HCT116 (cell line): ENCODE measurements around the gene ZSWIM4. TPM values are rescaled to one million over a fixed set of nuclear protein-coding genes. Genes with fewer than 3 reads are reported as not detected.
A peak's percentile ranks its signal among the peaks of the same experiment; 100 is the strongest.

Experiments
- ATAC-seq: fragments of 200-7000 bp; cut with Tn5 transposase; 2 replicates; pipeline ENCODE4 v1.9.1; 2020; ENCODE audit warnings: mild to moderate bottlenecking, moderate library complexity
- BruUV-seq: library from RNA; stranded (reverse); fragments of 400-500 nt; replicated peaks from 2 replicates; lab custom pipeline; 2021; lab: Mats Ljungman, UMichigan
- CTCF ChIA-PET: fragments of 300-600 bp; sonication (Branson Sonifier 250); formaldehyde crosslinking; loops from one replicate; lab custom pipeline; 2021; ENCODE audit warnings: antibody characterized with exemption; lab: Charles Lee
- POLR2A ChIA-PET: fragments of 300-600, 350-600 bp; sonication (Branson Sonifier 250); formaldehyde crosslinking; loops from one replicate; lab custom pipeline; 2021; ENCODE audit warnings: antibody characterized with exemption; lab: Charles Lee
- RAD21 ChIA-PET, 2 experiments: fragments of 300-600 bp; sonication (Branson Sonifier 250); formaldehyde crosslinking; loops; one replicate each; lab custom pipeline; 2023; ENCODE audit warnings: low total read pairs in 2 of 2; ENCODE audit not compliant: uncharacterized antibody in 2 of 2, unreplicated experiment in 2 of 2, low non-redundant PET in 1 of 2; lab: Charles Lee
- DNase-seq: peaks from one replicate; pipeline ENCODE4 v3.0.0-alpha.2; 2010; ENCODE audit warnings: low read depth, low spot score
- H2AFZ ChIP-seq: fragments of 200-600 bp; shearing (Covaris generic), sonication (generic); 2 replicates; pipeline ENCODE4 v1.6.1; 2017; ENCODE audit warnings: low read depth, mixed run types, mixed read lengths, antibody characterized with exemption, low read length; ENCODE audit not compliant: poor library complexity, severe bottlenecking
- H3K27ac ChIP-seq: 2 replicates; pipeline ENCODE4 v1.5.1; 2012; ENCODE audit warnings: low read depth, low read length
- H3K27me3 ChIP-seq: fragments of 200-600 bp; sonication (generic); 2 replicates; pipeline ENCODE4 v1.6.1; 2016; ENCODE audit warnings: mixed run types, low read length, mixed read lengths; ENCODE audit not compliant: insufficient read depth
- H3K36me3 ChIP-seq, 2 experiments: fragments of 200-500 bp in 1 of 2; fragments of 200-600 bp in 1 of 2; sonication (Bioruptor generic) in 1 of 2; sonication (generic) in 1 of 2; 2 replicates each; pipeline versions ENCODE4 v1.5.1 to v1.6.1; 2014 to 2016; ENCODE audit warnings: low read length in 2 of 2, inconsistent platforms in 1 of 2, mixed read lengths in 1 of 2, mixed run types in 1 of 2; ENCODE audit not compliant: insufficient read depth in 2 of 2, control insufficient read depth in 1 of 2
- H3K4me1 ChIP-seq, 2 experiments: fragments of 200-600 bp in 1 of 2; sonication (generic) in 1 of 2; 2 replicates each; pipeline versions ENCODE4 v1.5.1 to v1.6.1; 2012 to 2017; ENCODE audit warnings: low read length in 2 of 2, inconsistent platforms in 1 of 2, mild to moderate bottlenecking in 1 of 2, mixed read lengths in 1 of 2, mixed run types in 1 of 2, moderate library complexity in 1 of 2; ENCODE audit not compliant: insufficient read depth in 2 of 2, control insufficient read depth in 1 of 2
- H3K4me2 ChIP-seq: fragments of 200-600 bp; sonication (generic); 2 replicates; pipeline ENCODE4 v1.6.1; 2017; ENCODE audit warnings: mixed run types, low read length, mixed read lengths
- H3K4me3 ChIP-seq, 2 experiments: fragments of 200-600 bp in 1 of 2; sonication (generic) in 1 of 2; replicated peaks in 1 of 2; 2 replicates each; pipeline ENCODE4 v1.5.1; 2011 to 2016; ENCODE audit warnings: low read length in 2 of 2, control low read depth in 1 of 2, low read depth in 1 of 2, mild to moderate bottlenecking in 1 of 2, mixed read lengths in 1 of 2, mixed run types in 1 of 2
- H3K79me2 ChIP-seq: fragments of 200-600 bp; sonication (generic); 2 replicates; pipeline ENCODE4 v1.6.1; 2017; ENCODE audit warnings: mild to moderate bottlenecking, mixed run types, low read length, moderate library complexity, mixed read lengths; ENCODE audit not compliant: insufficient read depth
- H3K9ac ChIP-seq: fragments of 200-600 bp; sonication (generic); 2 replicates; pipeline ENCODE4 v1.6.1; 2016; ENCODE audit warnings: low read length, mixed read lengths
- H3K9me2 ChIP-seq: fragments of 200-600 bp; sonication (generic), shearing (Covaris generic); 2 replicates; pipeline ENCODE4 v1.6.1; 2017; ENCODE audit warnings: mixed run types, mild to moderate bottlenecking, moderate library complexity; ENCODE audit not compliant: insufficient read depth
- H3K9me3 ChIP-seq, 2 experiments: fragments of 200-500 bp in 1 of 2; fragments of 200-600 bp in 1 of 2; sonication (Bioruptor generic) in 1 of 2; sonication (generic) in 1 of 2; 2 replicates each; pipeline ENCODE4 v1.6.1; 2014 to 2017; ENCODE audit warnings: low read length in 2 of 2, mixed read lengths in 2 of 2, inconsistent platforms in 1 of 2, low read depth in 1 of 2, mild to moderate bottlenecking in 1 of 2, mixed run types in 1 of 2, moderate library complexity in 1 of 2; ENCODE audit not compliant: control insufficient read depth in 1 of 2, insufficient read depth in 1 of 2
- H4K20me1 ChIP-seq: fragments of 200-600 bp; sonication (generic), shearing (Covaris generic); 2 replicates; pipeline ENCODE4 v1.6.1; 2017; ENCODE audit warnings: mixed run types, mild to moderate bottlenecking, moderate library complexity; ENCODE audit not compliant: insufficient read depth
- ELF1 ChIP-seq: IDR thresholded peaks from 2 replicates; pipeline ENCODE4 v1.6.1; 2012; ENCODE audit warnings: low read depth, borderline replicate concordance
- POLR2AphosphoS5 ChIP-seq: IDR thresholded peaks from 2 replicates; pipeline ENCODE4 v1.6.1; 2011; ENCODE audit warnings: mild to moderate bottlenecking, low read depth, low read length, moderate library complexity
- SIN3A ChIP-seq: IDR thresholded peaks from 2 replicates; pipeline ENCODE4 v1.6.1; 2012; ENCODE audit warnings: low read depth
- SP1 ChIP-seq: IDR thresholded peaks from 2 replicates; pipeline ENCODE4 v1.6.1; 2012; ENCODE audit warnings: low read depth
- TCF7L2 ChIP-seq: IDR thresholded peaks from 2 replicates; pipeline ENCODE4 v1.7.0; 2011; ENCODE audit warnings: borderline replicate concordance, inconsistent platforms; ENCODE audit not compliant: insufficient read depth, insufficient read length; ENCODE audit errors: extremely low read depth
- ZBTB33 ChIP-seq: IDR thresholded peaks from 2 replicates; pipeline ENCODE4 v1.6.1; 2011; ENCODE audit warnings: mild to moderate bottlenecking, low read length, moderate library complexity; ENCODE audit not compliant: insufficient replicate concordance; ENCODE audit errors: extremely low read depth
- intact Hi-C: fragments of 100-400 bp; cut with micrococcal nuclease; formaldehyde crosslinking; loops from 2 replicates; pipeline ENCODE4 v1.10.0; 2022
- total RNA-seq: library from RNA; stranded (reverse); gene quantifications from one replicate; pipeline ENCODE4 v1.2.1, GENCODE V29; 2021; ENCODE audit not compliant: unreplicated experiment
- TF ChIP-seq, protein P1 (sequence below): IDR thresholded peaks from 2 replicates; pipeline ENCODE4 v1.6.1; 2012; ENCODE audit warnings: low read depth

ZSWIM4 gene
- total RNA-seq, 1 experiment from 2014 or later, result 9.8 TPM

DNA sequence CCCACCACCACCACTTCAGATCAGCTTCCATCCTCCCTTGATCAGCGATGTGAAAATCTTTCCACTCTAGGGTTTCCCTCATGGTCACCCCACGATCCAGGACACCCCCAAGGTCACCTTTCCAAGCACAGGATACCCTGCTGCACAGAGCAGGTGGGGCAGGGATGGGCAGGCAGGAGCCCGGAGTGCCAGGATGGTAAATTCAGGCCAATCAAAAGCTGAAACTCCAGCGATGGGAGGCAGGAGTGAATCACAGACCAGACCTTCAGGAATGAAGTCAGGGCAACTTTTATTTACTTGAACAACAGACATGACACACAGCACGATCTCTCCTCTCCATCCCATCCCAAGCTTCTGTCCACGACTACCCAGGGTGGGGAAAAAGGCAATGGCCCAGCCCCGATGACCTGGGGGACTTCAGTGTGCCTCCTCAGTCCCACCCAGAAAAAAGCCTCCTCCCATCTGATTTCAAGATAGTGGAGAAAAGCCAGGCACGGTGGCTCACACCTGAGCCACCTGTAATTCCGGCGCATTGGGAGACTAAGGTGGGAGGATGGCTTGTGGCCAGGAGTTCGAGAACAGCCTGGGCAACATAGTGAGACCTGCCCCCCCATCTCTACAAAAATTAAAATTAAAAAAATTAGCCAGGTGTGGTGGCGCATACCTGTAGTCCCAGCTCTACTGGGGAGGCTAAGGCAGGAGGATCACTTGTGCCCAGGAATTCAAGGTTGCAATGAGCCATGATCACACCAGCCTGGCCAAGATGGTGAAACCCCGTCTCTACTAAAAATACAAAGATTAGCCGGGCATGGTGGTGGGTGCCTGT, 39.2 kb downstream of the ZSWIM4 start (continued):
- TF ChIP-seq, protein P1, sequence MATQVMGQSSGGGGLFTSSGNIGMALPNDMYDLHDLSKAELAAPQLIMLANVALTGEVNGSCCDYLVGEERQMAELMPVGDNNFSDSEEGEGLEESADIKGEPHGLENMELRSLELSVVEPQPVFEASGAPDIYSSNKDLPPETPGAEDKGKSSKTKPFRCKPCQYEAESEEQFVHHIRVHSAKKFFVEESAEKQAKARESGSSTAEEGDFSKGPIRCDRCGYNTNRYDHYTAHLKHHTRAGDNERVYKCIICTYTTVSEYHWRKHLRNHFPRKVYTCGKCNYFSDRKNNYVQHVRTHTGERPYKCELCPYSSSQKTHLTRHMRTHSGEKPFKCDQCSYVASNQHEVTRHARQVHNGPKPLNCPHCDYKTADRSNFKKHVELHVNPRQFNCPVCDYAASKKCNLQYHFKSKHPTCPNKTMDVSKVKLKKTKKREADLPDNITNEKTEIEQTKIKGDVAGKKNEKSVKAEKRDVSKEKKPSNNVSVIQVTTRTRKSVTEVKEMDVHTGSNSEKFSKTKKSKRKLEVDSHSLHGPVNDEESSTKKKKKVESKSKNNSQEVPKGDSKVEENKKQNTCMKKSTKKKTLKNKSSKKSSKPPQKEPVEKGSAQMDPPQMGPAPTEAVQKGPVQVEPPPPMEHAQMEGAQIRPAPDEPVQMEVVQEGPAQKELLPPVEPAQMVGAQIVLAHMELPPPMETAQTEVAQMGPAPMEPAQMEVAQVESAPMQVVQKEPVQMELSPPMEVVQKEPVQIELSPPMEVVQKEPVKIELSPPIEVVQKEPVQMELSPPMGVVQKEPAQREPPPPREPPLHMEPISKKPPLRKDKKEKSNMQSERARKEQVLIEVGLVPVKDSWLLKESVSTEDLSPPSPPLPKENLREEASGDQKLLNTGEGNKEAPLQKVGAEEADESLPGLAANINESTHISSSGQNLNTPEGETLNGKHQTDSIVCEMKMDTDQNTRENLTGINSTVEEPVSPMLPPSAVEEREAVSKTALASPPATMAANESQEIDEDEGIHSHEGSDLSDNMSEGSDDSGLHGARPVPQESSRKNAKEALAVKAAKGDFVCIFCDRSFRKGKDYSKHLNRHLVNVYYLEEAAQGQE, result no peak
- no peak for TF ChIP-seq TCF7L2

GRCh38 chr19:13835791-13836723, 40.8 kb downstream of the ZSWIM4 start:
- BruUV-seq, result no TSS peak
- intact Hi-C loops, result no loop called here
- Histone ChIP-seq H3K27ac (peak overlapping the region; percentile 69), H4K20me1 (peaks cover 12% of the 10 kb centered on the region), H3K9ac (peak overlapping the region; percentile 42), H3K4me1 (peaks cover 50 to 80% of the 10 kb centered on the region in 2 experiments), H3K27me3 (no peaks in the 10 kb centered on the region), H3K4me3 (no peak overlapping the region), H2AFZ (no peak overlapping the region), H3K79me2 (peaks cover 59% of the 10 kb centered on the region), H3K4me2 (peak overlapping the region; percentile 22), H3K9me2 (no peaks in the 10 kb centered on the region), H3K9me3 (no peaks in the 10 kb centered on the region), H3K36me3 (peaks cover 3 to 36% of the 10 kb centered on the region in 2 experiments; a peak in 2 of 4 replicates)
- ChIA-PET CTCF (interaction anchor here (0.6 to 2.7 kb wide), 3 partner anchors 11 to 202 kb away, joined by 5 to 14 read pairs (median 5); no protein-coding TSS in a partner anchor), POLR2A (interaction anchor here (0.6 to 3.2 kb wide), 11 partner anchors 9 to 42 kb away, joined by 3 to 16 read pairs (median 5); no protein-coding TSS in a partner anchor), RAD21 (interaction anchor here in 1 of 2 experiments (0.6 to 2.0 kb wide), 3 partner anchors 20 to 27 kb away, joined by 5 to 8 read pairs (median 6); no protein-coding TSS in a partner anchor)
- ATAC-seq, result no peak
- no peak for DNase-seq
- TF ChIP-seq ZBTB33 (no peak), SIN3A (no peak), POLR2AphosphoS5 (no peak), SP1 (no peak), ELF1 (no peak), TCF7L2 (no peak)
- TF ChIP-seq, protein P1, result no peak
